Kidney (tissue), 14 donors: ENCODE data around the gene CMTM8. TPM values are rescaled to one million over a fixed set of nuclear protein-coding genes. Genes with fewer than 3 reads are reported as not detected.

Source experiments
- DNase-seq, 5 donors: peaks; one replicate each; pipeline ENCODE4 v3.0.0-alpha.2; 2013 to 2020
- FAIRE-seq: peaks from 2 replicates; lab custom pipeline; 2012; peaks lifted over from hg19 to GRCh38; lab: Jason Lieb, UNC
- H3K27ac ChIP-seq, 2 donors: one replicate each; pipeline ENCODE4 v1.7.0; 2013; ENCODE audit warnings: low read depth in 2 of 2, low read length in 2 of 2, inconsistent platforms in 1 of 2
- H3K27me3 ChIP-seq: one replicate; pipeline ENCODE4 v1.7.1; 2013; ENCODE audit warnings: low read length, inconsistent platforms; ENCODE audit not compliant: control insufficient read depth, insufficient read depth
- H3K36me3 ChIP-seq, 3 donors: one replicate each; pipeline versions ENCODE4 v1.7.0 to v1.7.1; 2013; ENCODE audit warnings: low read length in 3 of 3, control low read depth in 1 of 3, inconsistent platforms in 1 of 3; ENCODE audit not compliant: insufficient read depth in 3 of 3, control insufficient read depth in 2 of 3
- H3K4me1 ChIP-seq, 3 donors: one replicate each; pipeline versions ENCODE4 v1.7.0 to v1.7.1; 2013; ENCODE audit warnings: low read length in 3 of 3, inconsistent platforms in 1 of 3, low read depth in 1 of 3; ENCODE audit not compliant: control insufficient read depth in 2 of 3, insufficient read depth in 2 of 3
- H3K4me3 ChIP-seq, 3 donors: one replicate each; pipeline versions ENCODE4 v1.7.0 to v1.8.1; 2013; ENCODE audit warnings: low read length in 3 of 3, control low read depth in 1 of 3, inconsistent platforms in 1 of 3
- H3K9ac ChIP-seq, 3 donors: one replicate each; pipeline versions ENCODE4 v1.7.0 to v1.7.1; 2013; ENCODE audit warnings: low read length in 3 of 3, control low read depth in 1 of 3, inconsistent platforms in 1 of 3
- H3K9me3 ChIP-seq, 3 donors: one replicate each; pipeline versions ENCODE4 v1.7.0 to v1.7.1; 2013; ENCODE audit warnings: low read length in 3 of 3, control low read depth in 1 of 3, inconsistent platforms in 1 of 3; ENCODE audit not compliant: control insufficient read depth in 2 of 3, insufficient read depth in 1 of 3
- intact Hi-C: fragments of 100-400 bp; cut with DNase I; formaldehyde crosslinking; loops from one replicate; pipeline ENCODE4 v1.11.1; 2022
- polyA plus RNA-seq: library from polyadenylated mRNA; stranded (reverse); fragments of 350-450 nt; fragmentation: Illumina TruSeq; extraction: RNeasy Lipid Tissue Mini Kit (QIAGEN cat#74804); gene quantifications from one replicate; pipeline ENCODE4 v1.2.3, GENCODE V29; 2014; ENCODE audit warnings: low read depth, low replicate concordance; ENCODE audit not compliant: insufficient read depth
- total RNA-seq: library from RNA; stranded (reverse); fragmentation: NEBNext Ultra II Directional; extraction: Animal tissue kit (Norgen Biotek cat#: 25700); gene quantifications from one replicate; pipeline ENCODE4 v1.2.1, GENCODE V29; 2021
- TF ChIP-seq, protein P1 (sequence below): IDR thresholded peaks from 3 replicates; pipeline ENCODE4 v1.5.1; 2012; ENCODE audit warnings: mild to moderate bottlenecking, moderate library complexity, borderline replicate concordance; ENCODE audit not compliant: insufficient read depth; ENCODE audit errors: extremely low read depth
- donor health status: control.
- donor health status: control.
- donor health status: control.
- donor health status: control.
- donor health status: control.
- donor health status: DM: yes; HTN: yes; CAD: no.
- donor health status: Normal renal cell carcinoma (clear cell type).

CMTM8 gene
- total and polyA plus RNA-seq, 2 donors from 2014 or later = 5.4 to 9.6 TPM

DNA sequence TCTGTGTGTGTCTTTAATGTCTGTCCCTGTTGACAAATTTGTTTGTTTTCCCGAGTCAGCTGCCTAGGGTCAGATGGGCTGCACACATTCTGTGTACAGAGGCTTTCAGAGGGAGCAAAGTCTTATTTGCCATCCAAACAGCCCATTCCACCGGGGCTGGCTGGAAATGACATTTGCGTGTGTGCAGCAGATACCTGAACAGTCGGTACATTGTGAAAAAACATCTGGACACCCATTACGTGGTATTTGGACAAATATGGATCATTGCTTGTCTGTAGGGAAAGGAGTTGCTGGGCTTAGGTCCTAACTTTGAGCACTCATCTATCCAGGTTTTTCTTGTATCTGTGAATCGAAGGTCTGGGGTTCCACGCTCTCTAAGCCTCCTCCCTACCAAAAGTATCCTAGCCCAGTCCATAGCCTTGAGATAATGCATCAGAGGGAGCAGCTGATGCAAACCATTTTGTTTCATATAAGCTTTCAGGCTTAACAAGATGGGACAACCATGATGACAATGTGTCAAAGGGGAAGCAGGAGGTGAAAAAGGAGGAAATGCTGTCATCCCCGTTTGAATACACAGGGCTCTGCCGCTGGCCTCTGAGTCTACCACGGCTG, 22.2 kb upstream of the CMTM8 start:
- H3K27me3 ChIP-seq = no peaks in the 10 kb centered on the region
- H3K4me3 ChIP-seq = no peak overlapping the region
- FAIRE-seq (no peak), DNase-seq (no peak)
- no peak overlapping the region for H3K9ac ChIP-seq
- H3K9me3 ChIP-seq = peaks cover 0 to 6% (median 0%) of the 10 kb centered on the region in 3 donors
- intact Hi-C loops = no loop called here
- H3K27ac ChIP-seq = no peak overlapping the region
- no peaks in the 10 kb centered on the region for H3K36me3 ChIP-seq
- H3K4me1 ChIP-seq = no peaks in the 10 kb centered on the region
- TF ChIP-seq, protein P1, sequence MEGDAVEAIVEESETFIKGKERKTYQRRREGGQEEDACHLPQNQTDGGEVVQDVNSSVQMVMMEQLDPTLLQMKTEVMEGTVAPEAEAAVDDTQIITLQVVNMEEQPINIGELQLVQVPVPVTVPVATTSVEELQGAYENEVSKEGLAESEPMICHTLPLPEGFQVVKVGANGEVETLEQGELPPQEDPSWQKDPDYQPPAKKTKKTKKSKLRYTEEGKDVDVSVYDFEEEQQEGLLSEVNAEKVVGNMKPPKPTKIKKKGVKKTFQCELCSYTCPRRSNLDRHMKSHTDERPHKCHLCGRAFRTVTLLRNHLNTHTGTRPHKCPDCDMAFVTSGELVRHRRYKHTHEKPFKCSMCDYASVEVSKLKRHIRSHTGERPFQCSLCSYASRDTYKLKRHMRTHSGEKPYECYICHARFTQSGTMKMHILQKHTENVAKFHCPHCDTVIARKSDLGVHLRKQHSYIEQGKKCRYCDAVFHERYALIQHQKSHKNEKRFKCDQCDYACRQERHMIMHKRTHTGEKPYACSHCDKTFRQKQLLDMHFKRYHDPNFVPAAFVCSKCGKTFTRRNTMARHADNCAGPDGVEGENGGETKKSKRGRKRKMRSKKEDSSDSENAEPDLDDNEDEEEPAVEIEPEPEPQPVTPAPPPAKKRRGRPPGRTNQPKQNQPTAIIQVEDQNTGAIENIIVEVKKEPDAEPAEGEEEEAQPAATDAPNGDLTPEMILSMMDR = no peak

DNA sequence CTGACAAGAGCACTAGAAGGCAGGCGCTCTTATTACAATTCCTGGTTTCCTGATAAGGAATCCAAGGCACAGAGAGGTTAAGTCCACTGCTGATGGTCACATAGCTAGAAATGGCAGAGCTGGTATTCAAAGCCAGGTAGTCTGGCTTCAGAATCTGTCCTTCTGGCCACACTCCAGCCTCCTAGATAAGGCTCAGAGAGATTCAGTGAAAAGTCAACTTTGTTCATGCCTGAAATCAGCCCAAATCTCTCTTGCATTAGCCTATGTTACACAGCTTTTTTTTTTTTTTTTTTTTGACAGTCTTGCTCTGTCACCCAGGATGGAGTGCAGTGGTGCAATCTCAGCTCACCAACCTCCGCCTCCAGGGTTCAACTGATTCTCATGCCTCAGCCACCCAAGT, 21.1 kb upstream of the CMTM8 start:
- Histone ChIP-seq H3K27ac (no peak overlapping the region), H3K9me3 (peaks cover 0 to 6% (median 0%) of the 10 kb centered on the region in 3 donors), H3K9ac (no peak overlapping the region), H3K36me3 (no peaks in the 10 kb centered on the region), H3K27me3 (no peaks in the 10 kb centered on the region), H3K4me3 (no peak overlapping the region), H3K4me1 (no peaks in the 10 kb centered on the region)
- FAIRE-seq = no peak
- intact Hi-C loops = no loop called here
- no peak for DNase-seq
- TF ChIP-seq, protein P1 = no peak

DNA sequence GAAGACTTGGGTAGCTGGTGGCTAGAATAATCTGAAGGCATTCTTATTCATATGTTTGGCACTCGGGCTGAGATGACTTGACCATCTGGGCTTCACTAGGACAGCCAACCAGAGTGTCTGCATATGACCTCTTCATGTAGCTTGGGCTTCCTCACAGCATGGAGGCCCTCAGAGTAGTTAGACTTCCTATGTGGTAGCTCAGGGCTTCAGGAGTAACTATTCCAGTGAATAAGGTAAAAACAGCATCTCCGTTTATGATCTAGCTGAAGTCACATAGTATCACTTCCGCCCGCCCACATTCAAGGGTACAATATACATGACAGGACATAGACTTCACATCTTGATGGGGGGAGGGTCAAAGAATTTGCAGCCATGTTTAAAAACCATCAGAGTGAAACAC, 18.9 kb upstream of the CMTM8 start:
- Histone ChIP-seq H3K36me3 (no peaks in the 10 kb centered on the region), H3K4me1 (no peaks in the 10 kb centered on the region), H3K27ac (no peak overlapping the region), H3K27me3 (no peaks in the 10 kb centered on the region), H3K9me3 (peaks cover 0 to 6% (median 0%) of the 10 kb centered on the region in 3 donors), H3K4me3 (no peak overlapping the region), H3K9ac (no peak overlapping the region)
- intact Hi-C loops = no loop called here
- TF ChIP-seq, protein P1 = no peak
- no peak for FAIRE-seq
- DNase-seq = no peak

DNA sequence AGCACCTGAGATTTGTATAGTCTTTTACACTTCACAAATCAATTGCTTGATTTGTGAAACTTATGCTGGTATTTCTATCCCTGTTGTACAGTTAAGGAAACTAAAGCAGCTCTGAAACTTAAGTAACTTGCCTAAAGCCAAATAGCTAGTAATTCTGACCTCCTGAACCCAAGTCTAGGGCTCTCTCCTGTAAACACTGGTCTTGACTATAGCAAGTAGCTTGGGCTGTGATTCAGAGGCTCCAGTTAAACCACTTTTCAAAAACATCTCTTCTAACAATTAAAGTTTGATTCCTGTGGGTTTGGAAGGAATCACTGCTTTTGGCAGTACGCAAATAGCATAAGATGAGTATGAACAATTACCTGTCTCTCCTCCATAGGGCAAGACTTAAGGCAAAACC, 18.5 kb upstream of the CMTM8 start:
- DNase-seq (no peak), FAIRE-seq (no peak)
- intact Hi-C loops = no loop called here

More for the DNA sequence above, 18.5 kb upstream of the CMTM8 start:
- TF ChIP-seq, protein P1 = no peak
- Histone ChIP-seq H3K9me3 (peaks cover 0 to 6% (median 0%) of the 10 kb centered on the region in 3 donors), H3K4me3 (no peak overlapping the region), H3K36me3 (no peaks in the 10 kb centered on the region), H3K27me3 (no peaks in the 10 kb centered on the region), H3K4me1 (no peaks in the 10 kb centered on the region), H3K27ac (no peak overlapping the region), H3K9ac (no peak overlapping the region)
